HG03457 (cell line): Measurements from ENCODE around the gene CYBRD1.
A peak's percentile ranks its signal among the peaks of the same experiment; 100 is the strongest.
"Not testable (repeated sequence)": the region's sequence is repeated elsewhere in the genome, so short reads cannot be mapped to it uniquely, and the experiment has no call there.

Source experiments
- ATAC-seq: cut with Tn5 transposase; IDR thresholded peaks from one replicate; pipeline ENCODE4 v1.9.1; 2021; ENCODE audit warnings: moderate number of reproducible peaks; ENCODE audit not compliant: unreplicated experiment

CYBRD1 gene, protein sequence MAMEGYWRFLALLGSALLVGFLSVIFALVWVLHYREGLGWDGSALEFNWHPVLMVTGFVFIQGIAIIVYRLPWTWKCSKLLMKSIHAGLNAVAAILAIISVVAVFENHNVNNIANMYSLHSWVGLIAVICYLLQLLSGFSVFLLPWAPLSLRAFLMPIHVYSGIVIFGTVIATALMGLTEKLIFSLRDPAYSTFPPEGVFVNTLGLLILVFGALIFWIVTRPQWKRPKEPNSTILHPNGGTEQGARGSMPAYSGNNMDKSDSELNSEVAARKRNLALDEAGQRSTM

DNA sequence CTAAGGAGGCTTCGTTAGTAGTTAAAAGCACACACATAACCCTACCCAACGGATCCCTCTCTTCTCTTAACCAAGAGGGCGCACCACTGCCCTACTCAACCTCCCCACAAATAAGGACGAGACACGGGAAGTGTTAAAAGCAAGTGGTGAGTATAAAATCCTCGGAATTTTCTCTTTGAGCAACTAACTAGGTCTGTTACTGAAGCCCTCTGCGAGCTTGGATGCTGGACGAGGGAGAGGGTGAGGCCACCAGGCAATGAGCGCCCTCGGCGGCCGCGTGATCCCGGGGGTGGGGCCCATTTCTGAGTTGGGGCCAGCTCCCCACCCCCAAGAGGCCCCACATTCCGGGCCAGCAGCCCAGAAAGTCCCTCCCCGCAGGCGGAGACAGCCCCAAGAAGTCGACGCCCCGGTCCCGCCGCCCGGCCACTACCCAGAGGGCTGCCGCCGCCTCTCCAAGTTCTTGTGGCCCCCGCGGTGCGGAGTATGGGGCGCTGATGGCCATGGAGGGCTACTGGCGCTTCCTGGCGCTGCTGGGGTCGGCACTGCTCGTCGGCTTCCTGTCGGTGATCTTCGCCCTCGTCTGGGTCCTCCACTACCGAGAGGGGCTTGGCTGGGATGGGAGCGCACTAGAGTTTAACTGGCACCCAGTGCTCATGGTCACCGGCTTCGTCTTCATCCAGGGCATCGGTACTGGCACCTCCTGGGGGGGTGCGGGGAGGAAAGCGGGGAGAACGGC lies at the start of gene CYBRD1:
CYBRD1 (plus strand) TSS at position 423 of the 736 bp plus-strand sequence; CDS start at position 495, 72 bp downstream.
- ATAC-seq, result no peak

DNA sequence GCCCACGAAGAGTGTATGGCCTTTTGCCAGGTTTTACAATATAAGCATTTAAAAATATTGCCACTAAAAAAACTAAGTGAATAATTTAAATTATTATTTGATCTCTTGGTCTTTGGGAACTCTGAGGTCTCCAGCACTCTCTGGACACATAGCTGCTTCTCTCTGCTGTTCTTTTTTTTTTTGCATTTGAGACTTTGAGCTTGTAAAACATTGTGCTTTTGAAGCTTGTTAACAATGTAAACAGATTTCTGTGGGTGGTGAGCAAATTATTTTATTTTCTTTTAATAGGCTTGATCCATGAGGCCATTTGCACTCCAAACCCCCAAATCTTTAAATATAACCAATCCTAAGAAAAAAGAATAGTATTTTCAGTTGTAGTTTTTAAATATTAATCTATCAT lies 46.3 kb upstream of the CYBRD1 start:
- no peak for ATAC-seq

DNA sequence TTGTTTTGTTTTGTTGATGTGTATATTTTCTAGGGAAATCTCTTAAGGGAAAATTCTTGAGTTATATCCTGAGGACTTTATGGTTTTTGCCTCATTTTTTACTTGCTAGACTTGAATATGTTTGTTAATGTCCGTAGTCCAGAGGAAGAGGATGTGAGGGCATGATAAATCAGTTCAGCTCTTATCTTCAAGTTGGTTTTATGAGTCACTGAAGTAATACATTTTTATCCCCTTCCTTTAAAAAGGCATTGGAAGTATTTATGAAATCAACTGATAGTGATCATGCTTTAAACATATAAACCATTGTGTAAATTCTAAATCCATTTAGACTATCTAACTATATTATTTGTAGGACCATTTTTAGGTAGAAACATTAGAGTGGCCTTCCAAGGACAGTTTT lies 43.9 kb upstream of the CYBRD1 start:
- no peak for ATAC-seq

DNA sequence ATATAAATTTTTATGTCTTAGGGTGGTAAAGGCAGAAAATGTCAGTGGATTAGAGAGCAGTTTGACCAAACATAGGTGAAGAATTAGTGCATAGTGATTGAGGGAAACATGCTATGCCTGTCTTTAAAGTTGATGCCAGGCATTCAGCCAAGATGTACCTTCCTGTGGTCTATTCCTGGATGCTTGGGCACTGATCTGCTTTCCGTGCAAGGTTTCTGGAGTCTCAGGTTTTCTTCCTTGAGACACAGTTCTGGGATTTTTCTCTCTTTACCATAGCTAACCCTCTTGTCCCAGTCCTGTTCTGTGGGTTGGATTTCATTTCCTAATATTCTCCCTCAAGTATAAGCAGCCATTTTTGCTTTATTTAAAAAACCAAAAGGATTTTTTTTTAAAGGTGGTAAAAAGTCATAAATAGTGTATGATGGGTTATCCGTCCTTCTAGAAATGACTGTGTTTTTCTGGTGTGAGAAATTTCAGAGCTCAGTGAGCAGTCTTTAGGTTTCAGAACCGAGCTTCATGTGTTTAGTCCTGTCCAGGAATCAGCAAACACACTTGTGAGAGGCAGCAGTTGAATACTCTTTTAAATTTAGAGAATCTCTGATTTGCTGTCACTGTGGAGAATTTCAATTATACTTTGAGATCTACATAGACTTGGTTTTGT lies 43.0 kb upstream of the CYBRD1 start:
- no peak for ATAC-seq

DNA sequence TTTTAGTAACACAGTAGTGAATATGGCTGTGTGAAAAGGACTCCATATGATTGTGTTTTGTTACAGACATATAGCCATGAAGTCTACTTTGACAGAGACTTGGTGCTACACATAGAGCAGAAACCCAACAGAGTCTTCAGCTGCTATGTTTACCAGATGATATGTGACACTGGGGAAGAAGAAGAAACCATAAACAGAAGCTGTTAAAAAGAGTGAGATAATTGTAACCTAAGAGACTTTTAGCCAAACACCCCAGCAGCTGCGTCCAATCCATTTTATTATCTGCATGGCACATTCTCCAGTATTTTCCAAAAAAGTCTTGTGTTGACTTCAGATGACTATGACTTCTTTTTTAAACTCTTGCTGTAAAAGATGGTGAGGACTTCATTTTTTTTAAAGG lies 41.4 kb upstream of the CYBRD1 start:
- ATAC-seq, result no peak

DNA sequence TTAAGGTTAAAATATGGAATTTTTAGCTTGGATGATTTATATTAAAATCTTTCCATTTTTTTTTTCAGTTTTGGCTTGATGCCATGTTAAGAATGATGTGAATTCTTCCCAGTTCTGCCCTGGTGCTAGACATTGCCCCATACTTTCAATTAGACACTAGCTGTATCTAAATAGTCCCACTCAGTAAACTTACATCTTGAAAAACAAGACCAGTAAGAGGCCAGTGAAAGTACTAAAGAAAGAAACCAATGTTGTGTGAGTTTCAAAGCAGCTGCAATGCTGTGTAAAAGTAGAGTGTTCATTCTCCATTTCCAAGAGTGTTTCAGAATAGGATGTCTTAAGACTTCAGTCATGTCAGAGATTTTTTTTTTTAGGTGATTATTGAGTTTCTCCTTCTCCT lies 40.0 kb upstream of the CYBRD1 start:
- ATAC-seq, result no peak

DNA sequence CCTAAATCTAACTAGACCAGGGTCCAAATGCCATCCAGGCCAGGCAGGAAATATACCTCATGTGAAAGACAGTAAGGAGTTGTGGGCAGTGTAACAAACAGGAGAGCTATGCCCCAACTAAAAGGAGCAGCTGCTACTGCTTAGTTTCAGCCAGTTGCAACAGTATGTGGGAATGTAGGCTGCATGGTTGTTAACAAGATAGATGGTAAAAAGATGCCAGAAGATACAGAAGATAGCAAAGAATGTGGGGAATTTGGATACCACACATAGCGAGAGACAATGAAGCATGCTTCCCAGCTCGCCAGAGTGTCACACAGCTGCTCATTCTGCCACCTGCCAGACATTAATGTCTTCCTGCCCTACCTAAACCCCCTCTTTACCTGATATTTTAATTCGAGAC lies 39.4 kb upstream of the CYBRD1 start:
- no peak for ATAC-seq

DNA sequence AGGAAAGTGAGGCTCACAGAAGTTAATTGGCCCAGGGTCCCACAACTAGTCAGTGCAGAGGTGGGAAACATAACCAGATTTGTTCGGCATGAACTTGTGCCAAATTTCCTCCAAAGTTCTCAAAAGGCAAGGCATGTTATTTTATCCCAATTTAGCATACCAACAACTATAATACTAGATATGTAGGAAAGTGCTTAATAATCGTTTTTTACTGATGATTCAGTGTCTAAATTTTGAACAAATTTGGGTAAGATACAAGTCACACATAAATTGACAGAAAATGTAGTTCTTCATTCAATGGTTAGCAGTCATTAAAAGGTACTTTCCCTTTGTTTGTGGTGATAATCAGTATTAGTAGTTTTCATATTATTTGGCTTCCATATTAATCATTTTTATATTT lies 38.5 kb upstream of the CYBRD1 start:
- no peak for ATAC-seq

DNA sequence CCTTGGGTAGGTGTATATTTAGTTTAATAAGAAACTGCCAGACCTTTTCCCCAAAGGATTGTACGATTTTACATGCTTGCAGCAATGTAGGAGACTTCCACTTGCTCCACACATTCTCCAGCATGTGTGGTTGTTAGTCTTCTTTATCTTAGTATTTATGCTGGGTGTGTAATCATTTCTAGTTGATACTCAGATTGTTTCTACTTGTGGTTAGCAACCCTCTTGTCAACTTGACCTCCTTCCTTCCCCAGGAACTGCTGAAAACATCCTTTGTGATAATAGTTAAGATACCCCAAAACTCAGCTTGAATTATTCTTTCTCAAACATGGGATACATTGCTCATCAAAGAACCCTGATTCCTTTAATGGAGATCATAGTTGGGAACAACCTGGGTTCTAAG lies 37.2 kb upstream of the CYBRD1 start:
- ATAC-seq, result no peak

DNA sequence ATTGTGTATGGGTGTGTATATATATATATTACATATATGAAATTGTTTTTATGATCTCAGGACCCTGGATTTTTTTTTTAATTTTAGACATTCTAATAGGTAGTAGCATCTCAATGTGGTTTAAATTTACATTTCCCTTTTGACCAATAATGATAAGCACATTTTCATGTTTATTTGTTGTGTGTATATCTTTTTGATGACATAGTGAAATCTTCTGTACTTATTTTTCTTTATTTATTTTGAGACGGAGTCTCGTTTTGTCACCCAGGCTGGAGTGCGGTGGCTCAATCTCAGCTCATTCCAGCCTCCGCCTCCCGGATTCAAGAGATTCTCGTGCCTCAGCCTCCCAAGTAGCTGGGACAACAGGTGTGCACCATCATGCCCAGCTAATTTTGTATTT lies 35.1 kb upstream of the CYBRD1 start:
- no peak for ATAC-seq

DNA sequence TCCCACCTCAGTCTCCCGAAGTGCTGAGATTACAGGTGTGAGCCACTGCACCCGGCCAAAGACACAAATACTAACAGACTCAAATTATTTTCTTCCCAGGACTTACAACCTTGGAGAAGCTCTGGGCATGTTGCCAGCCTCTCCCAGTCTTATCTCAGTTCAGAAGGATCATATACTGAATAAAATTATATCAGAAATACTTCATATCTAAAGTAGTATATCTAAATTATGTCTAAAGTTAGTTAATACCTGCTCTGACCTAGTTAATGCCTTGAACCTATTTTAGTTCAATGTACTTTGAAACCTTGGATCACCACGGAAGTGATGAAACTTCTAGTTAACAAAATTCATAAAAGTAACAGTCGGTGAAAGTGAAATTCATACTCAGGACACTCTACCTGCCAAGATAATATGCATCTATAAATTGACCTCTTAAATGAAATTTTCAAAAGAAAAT lies 34.4 kb upstream of the CYBRD1 start:
- ATAC-seq, result no peak

DNA sequence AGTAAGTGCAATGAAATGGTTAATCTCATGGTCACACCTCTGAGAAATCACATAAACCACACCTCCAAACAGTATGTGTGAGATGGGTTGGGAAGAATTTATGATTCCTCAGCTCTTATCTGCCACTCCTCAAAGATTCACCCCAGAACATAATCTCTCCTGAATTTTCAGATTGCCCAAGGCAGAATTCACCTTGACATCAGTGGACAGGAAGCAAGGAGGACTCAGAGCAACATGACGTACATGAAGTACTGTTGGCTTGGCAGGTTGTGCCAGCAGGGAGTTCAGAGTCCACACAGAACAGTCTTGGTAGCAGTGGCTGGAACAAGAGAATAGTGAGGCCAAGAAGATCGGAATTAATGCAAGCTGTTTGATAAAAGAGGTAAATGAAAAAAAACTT lies 31.7 kb upstream of the CYBRD1 start:
- ATAC-seq, result no peak

DNA sequence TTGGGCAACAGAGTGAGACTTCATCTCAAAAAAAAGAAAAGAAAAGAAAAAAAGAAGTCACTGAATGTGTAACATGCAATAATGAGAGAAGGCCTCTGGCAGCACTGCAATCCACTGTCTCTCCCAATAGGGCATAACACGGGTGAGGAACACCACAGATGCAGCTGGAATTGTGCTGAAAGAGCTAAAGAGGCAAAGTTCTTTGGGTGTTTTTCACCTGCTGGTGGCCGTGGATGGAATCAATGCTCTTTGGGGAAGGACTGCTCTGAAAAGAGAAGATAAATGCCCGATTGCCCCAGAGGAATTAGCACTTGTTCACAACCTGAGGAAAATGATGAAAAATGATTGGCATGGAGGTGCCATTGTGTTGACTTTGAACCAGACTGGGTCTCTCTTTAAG lies 31.0 kb upstream of the CYBRD1 start:
- no peak for ATAC-seq

DNA sequence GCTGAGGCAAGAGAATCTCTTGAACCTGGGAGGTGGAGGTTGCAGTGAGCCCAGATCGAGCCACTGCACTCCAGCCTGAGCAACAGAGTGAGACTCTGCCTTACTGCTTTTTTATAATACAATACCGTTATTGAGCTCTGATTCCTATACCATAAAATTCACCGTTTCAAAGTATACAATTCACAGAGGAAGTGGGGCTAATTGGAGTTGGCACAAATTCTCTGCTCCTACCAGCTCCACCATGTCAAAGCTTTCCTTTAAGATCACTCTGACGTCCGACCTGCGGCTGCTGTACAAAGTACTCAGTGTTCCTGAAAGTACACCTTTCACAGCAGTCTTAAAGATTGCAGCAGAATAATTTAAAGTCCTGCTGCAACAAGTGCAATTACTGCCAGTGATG lies 29.6 kb upstream of the CYBRD1 start:
- ATAC-seq, result no peak

DNA sequence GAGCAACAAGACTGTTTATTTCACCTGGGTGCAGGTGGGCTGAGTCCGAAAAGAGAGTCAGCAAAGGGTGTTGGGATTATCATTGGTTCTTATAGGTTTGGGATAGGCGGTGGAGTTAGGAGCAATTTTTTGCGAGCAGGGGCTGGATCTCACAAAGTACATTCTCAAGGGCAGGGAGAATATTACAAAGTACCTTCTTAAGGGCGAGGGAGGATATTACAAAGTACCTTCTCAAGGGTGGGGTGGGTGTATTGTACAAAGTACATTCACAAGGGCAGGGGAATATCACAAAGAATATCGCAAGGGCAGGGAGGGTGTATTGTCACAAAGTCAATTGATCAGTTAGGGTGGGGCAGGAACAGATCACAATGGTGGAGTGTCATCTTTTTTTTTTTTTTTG lies 24.6 kb upstream of the CYBRD1 start:
- not testable (repeated sequence) for ATAC-seq

DNA sequence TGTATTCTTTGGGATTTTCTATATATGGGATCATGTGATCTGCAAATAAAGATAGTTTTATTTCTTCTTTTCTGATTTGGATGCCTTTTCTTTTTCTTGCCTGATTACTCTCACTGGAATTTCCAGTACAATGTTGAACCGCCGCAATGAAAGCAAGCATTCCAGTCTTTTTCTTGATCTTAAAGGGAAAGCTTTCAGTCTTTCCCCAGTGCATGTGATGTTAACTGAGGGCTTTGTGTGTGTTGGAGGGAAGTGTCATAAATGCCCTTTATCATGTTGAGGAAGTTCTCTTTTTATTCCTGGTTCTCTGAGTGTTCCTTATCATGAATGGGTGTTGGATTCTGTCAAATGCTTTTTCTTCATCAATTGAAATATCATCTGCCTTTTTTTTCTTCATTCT lies 16.9 kb upstream of the CYBRD1 start:
- ATAC-seq, result no peak

DNA sequence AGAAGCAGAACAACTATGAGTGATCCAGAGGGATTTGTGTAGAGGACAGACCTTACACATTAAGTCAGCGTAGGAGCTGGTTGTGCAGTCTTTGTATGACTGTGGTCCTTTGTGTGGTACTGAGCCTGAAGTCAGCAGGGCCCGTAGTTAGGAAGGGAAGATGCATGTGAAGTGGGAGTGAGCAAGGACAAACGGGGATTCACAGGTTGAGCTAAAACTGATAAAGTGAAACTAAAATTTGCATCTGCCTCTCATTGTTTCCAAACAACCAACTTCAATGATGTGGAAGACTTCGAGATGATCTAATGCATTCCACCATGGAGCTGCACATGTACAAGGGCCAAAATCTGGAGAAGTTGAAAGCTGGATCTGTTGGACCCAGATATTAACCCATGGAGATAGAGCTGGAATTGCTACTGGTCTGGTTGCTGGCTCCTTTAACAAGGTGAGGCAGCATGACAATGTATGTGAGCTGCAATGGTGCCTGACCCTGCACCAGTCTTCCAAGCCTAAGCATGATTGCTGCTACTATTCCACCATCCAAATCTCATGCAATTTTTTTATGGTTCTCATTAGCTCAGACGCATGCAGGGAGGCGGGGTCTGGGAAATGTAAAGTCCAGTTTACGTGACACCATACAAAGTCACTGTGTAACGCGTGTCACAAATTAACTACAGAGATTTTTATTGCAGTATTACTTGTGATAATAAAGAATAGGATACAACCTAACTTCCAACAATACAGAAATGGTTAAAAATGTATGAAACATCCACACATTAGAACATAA lies 12.1 kb upstream of the CYBRD1 start:
- peak; percentile 62 for ATAC-seq

DNA sequence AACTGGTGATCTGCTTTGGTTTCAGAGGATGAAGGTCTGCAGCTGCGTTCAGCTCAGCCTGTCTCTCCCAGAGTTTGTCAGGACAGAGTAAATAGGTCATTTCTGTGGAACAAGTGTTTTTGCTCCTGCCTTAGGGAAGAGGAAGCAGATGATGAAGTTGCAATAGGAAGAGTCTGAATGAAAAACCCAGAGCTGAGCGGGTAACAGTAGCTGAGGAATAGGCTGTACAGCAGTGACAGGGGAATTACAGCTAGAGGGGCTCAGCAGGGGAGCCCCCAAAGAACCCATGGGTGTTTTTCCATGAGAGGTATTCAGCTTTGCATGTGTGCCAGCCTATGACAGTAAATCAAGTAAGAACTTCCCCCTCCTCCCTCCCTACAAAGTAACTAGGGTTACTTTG lies 10.3 kb upstream of the CYBRD1 start:
- no peak for ATAC-seq

DNA sequence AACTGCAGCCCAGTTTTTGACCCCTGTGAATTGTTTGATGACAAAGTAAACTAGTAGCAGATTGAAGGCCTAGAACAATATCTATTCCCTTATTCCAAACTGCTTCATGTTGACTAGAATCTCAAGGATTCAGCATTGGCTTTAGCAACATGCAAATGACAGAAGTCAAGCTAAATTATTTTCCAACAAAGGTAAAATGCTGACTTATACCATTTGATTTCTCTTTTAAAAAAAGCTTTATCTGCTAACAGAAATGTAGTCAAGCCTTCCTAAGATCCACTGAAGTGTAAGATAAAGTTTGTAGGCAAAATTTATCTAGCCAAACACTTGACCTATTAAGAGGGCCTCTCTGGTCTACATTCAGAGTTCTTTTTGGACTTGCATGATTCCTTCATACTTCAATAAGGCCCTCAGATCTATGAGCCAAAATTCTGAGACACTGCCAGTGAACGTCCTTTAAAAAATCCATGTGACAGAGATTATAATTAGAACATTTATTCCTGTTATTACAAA lies 9.5 kb upstream of the CYBRD1 start:
- no peak for ATAC-seq

DNA sequence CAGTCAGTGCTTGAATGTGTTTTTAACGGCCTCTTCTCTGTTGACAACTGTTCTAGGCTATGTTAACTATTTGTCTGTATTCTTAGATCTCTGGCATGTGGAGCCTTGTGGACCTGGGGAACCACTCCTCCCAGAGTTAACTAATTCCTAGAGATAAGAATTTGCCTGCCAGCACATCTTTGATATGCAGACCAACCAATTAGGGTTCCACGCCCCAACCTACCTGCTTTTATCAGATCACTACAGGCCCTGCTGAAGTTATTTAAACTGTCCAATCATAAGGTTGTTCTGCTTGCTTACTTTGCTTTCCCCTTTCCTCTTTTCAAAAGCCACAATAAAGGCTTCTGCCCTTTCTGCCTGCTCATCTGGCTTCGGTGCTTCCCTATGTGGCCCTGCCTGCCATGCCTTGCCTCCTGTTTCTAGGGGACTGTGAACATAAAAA lies 8.5 kb upstream of the CYBRD1 start:
- ATAC-seq, result no peak
